H1 (cell line): ENCODE results near the gene ARR3. TPM values are rescaled to one million over a fixed set of nuclear protein-coding genes. Genes with fewer than 3 reads are reported as not detected.

ENCODE experiments used
- GTF2F1 ChIP-seq: IDR thresholded peaks from 2 replicates; pipeline ENCODE4 v1.6.1; 2012; ENCODE audit warnings: low read depth, low read length, improper control_type of control experiment, borderline replicate concordance
- MAX ChIP-seq: IDR thresholded peaks from 2 replicates; pipeline ENCODE4 v1.6.1; 2012; ENCODE audit warnings: inconsistent platforms
- RNF2 ChIP-seq: fragments of 200-900, 300-1000 bp; sonication (generic); IDR thresholded peaks from 2 replicates; pipeline ENCODE4 v1.7.1; 2016; ENCODE audit warnings: borderline replicate concordance, low read depth, mild to moderate bottlenecking, antibody characterized with exemption, low read length; ENCODE audit not compliant: poor library complexity, severe bottlenecking; ENCODE audit errors: missing control alignments
- YY1 ChIP-seq: IDR thresholded peaks from 2 replicates; pipeline ENCODE4 v1.6.1; 2011; ENCODE audit warnings: low read depth, mild to moderate bottlenecking, low read length
- polyA plus RNA-seq, 7 experiments: library from polyadenylated mRNA; depleted of rRNA in 3 of 7; stranded (reverse) in 5 of 7; unstranded in 2 of 7; fragments of >200 nt in 5 of 7; fragments of 200-250 nt in 2 of 7; gene quantifications; 1 replicate in 5 of 7; 2 replicates in 1 of 7; 4 replicates in 1 of 7; pipeline versions ENCODE4 v1.2.1 to v1.2.3, GENCODE V29; 2011 to 2013; ENCODE audit warnings: missing spikeins in 2 of 7, mixed read lengths in 2 of 7
- total RNA-seq: library from RNA; stranded (reverse); fragmentation: NEBNext Ultra II Directional; extraction: Animal tissue kit (Norgen Biotek cat#: 25700); gene quantifications from 2 replicates; pipeline ENCODE4 v1.2.1, GENCODE V29; 2021

ARR3 gene
- total and polyA plus RNA-seq, 2 of the 8 experiments (the other 6 are each of a cell fraction or from before 2014, with no cell fraction given), result not detected

DNA sequence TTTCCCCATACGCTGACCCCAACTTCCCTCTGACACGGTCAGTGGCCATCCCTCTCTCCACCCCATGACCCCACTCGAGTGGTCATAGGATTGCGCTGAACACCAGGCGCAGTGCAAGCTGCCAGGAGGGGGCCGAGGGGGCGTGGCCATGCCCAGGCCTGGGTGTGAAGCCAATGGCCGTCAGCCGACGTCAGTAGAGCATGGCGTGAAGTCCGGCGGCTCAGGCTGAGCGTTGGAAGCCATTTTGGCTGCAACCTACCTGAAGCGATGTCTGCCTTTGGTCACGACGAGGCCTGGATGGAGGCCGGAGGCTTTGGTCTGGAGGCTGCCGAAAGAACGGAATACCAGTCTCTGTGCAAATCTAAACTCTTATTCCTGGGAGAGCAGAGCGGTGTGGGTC, 13.8 kb downstream of the ARR3 start, which contains the start of gene RAB41 (continued):
- TF ChIP-seq RNF2 (no peak), GTF2F1 (no peak), YY1 (no peak), MAX (no peak)
